ENCODE data around the gene COL6A2.

GRCh38 chr21:46071082-46071481, 26.8 kb upstream of the COL6A2 start:
- TF ChIP-seq POLR2A (IDR thresholded peaks at IDR 0.05) (no peak), CTCF (IDR thresholded peaks at IDR 0.05) (no peak)

Data from right lobe of liver (tissue), 4 donors.